Muscle layer of duodenum (tissue), 2 donors: ENCODE measurements around the gene DHCR7.

Experiments used
- H3K27ac ChIP-seq: one replicate; pipeline ENCODE4 v1.7.0; 2013; ENCODE audit warnings: mild to moderate bottlenecking, low read length
- H3K27me3 ChIP-seq: one replicate; pipeline ENCODE4 v1.7.0; 2013; ENCODE audit warnings: low read depth, mild to moderate bottlenecking, control low read depth, low read length
- H3K36me3 ChIP-seq, 2 donors: one replicate each; pipeline ENCODE4 v1.7.0; 2013; ENCODE audit warnings: low read length in 2 of 2, control low read depth in 1 of 2, mild to moderate bottlenecking in 1 of 2; ENCODE audit not compliant: insufficient read depth in 2 of 2, control insufficient read depth in 1 of 2
- H3K4me1 ChIP-seq, 2 donors: one replicate each; pipeline ENCODE4 v1.7.0; 2013; ENCODE audit warnings: low read length in 2 of 2, mild to moderate bottlenecking in 2 of 2, control low read depth in 1 of 2, moderate library complexity in 1 of 2; ENCODE audit not compliant: insufficient read depth in 2 of 2, control insufficient read depth in 1 of 2
- H3K4me3 ChIP-seq, 2 donors: one replicate each; pipeline ENCODE4 v1.7.0; 2013; ENCODE audit warnings: low read length in 2 of 2, low read depth in 1 of 2, mild to moderate bottlenecking in 1 of 2
- H3K9me3 ChIP-seq, 2 donors: one replicate each; pipeline ENCODE4 v1.7.0; 2013; ENCODE audit warnings: low read length in 2 of 2, control low read depth in 1 of 2, mild to moderate bottlenecking in 1 of 2; ENCODE audit not compliant: control insufficient read depth in 1 of 2
- donor health status: healthy.

Gene DHCR7

GRCh38 chr11:71387200-71387599 lies 61.0 kb downstream of the DHCR7 start:
- H3K9me3 ChIP-seq: no peaks in the 10 kb centered on the region
- H3K27ac ChIP-seq: no peak overlapping the region
- H3K27me3 ChIP-seq: no peaks in the 10 kb centered on the region
- no peaks in the 10 kb centered on the region for H3K4me1 ChIP-seq
- no peaks in the 10 kb centered on the region for H3K36me3 ChIP-seq
- no peak overlapping the region for H3K4me3 ChIP-seq

- H3K4me3 ChIP-seq: no peak overlapping the region
- no peaks in the 10 kb centered on the region for H3K36me3 ChIP-seq
- H3K9me3 ChIP-seq: no peaks in the 10 kb centered on the region
- H3K4me1 ChIP-seq: no peaks in the 10 kb centered on the region
- H3K27me3 ChIP-seq: no peaks in the 10 kb centered on the region
- no peak overlapping the region for H3K27ac ChIP-seq
Measured at GRCh38 chr11:71386202-71386601, 62.0 kb downstream of the DHCR7 start.

DNA sequence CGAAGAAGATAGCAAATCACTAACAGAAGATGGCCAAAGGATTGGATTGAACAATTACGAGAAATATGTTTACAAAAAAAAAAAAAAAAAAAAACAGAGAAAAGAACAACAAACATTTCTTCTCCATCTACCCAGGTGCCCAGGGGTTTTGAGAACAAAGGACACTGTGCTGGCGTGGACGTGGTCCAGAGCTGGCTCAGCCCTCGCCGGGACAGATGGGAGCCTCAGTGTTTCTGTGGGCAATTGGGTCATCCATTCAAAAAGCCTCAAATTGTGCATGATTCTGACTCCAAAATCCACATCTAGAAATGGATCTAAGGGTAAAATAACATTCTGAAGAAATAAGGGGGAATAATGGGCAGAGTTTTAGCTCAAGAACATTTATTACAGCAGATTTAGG lies 63.1 kb downstream of the DHCR7 start:
- H3K27me3 ChIP-seq: no peaks in the 10 kb centered on the region
- no peaks in the 10 kb centered on the region for H3K9me3 ChIP-seq
- no peaks in the 10 kb centered on the region for H3K4me1 ChIP-seq
- no peak overlapping the region for H3K4me3 ChIP-seq
- no peak overlapping the region for H3K27ac ChIP-seq
- no peaks in the 10 kb centered on the region for H3K36me3 ChIP-seq

DNA sequence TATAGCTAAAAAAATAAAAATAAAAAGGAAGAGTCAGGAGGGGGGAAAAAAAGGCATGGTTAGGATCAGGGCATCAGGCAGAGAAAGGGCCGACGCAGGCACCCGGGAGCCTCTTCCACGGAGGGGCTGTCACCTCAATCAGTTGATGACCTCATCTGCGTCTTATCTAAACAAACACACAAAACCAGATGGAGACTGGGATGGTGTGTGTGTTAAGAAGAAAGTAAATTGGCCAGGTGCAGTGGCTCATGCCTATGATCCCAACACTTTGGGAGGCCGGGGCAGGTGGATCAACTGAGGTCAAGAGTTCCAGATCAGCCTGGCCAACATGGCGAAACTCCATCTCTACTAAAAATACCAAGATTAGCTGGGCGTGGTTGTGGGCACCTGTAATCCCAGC lies 63.6 kb downstream of the DHCR7 start:
- H3K9me3 ChIP-seq: no peaks in the 10 kb centered on the region
- no peak overlapping the region for H3K4me3 ChIP-seq
- no peak overlapping the region for H3K27ac ChIP-seq
- no peaks in the 10 kb centered on the region for H3K27me3 ChIP-seq
- H3K4me1 ChIP-seq: no peaks in the 10 kb centered on the region
- H3K36me3 ChIP-seq: no peaks in the 10 kb centered on the region
